HEK293T (cell line): ENCODE results near the gene PITPNM3.
"Not testable (repeated sequence)": the region's sequence is repeated elsewhere in the genome, so short reads cannot be mapped to it uniquely, and the experiment has no call there.

ENCODE experiments used
- CTCF ChIA-PET: fragments of 350-600 bp; formaldehyde crosslinking; extraction: SDS; loops from one replicate; lab custom pipeline; 2021; ENCODE audit warnings: antibody characterized with exemption, inconsistent platforms; lab: Yijun Ruan, JAX
- POLR2A ChIA-PET: fragments of 350-600 bp; formaldehyde crosslinking; extraction: SDS; loops from one replicate; lab custom pipeline; 2020; ENCODE audit warnings: antibody characterized with exemption, inconsistent platforms; lab: Yijun Ruan, JAX
- DNase-seq: peaks from one replicate; pipeline ENCODE4 v3.0.0; 2012; ENCODE audit warnings: mixed read lengths; ENCODE audit errors: extremely low spot score
- ARNT ChIP-seq: fragments of 450-650 bp; IDR thresholded peaks from 2 replicates; pipeline ENCODE4 v1.6.1; 2017; ENCODE audit warnings: mild to moderate bottlenecking
- BHLHE40 ChIP-seq: fragments of 450-650 bp; IDR thresholded peaks from 2 replicates; pipeline ENCODE4 v1.6.1; 2016; ENCODE audit warnings: mild to moderate bottlenecking, moderate library complexity, borderline replicate concordance
- CTBP1 ChIP-seq: fragments of 450-650 bp; IDR thresholded peaks from 2 replicates; pipeline ENCODE4 v1.6.1; 2016; ENCODE audit warnings: borderline replicate concordance
- ELF4 ChIP-seq: fragments of 450-650 bp; IDR thresholded peaks from 2 replicates; pipeline ENCODE4 v1.6.1; 2017; ENCODE audit warnings: antibody characterized with exemption
- FOXA1 ChIP-seq: fragments of 450-650 bp; IDR thresholded peaks from 2 replicates; pipeline ENCODE4 v1.6.1; 2016; ENCODE audit warnings: mild to moderate bottlenecking
- FOXK2 ChIP-seq: fragments of 450-650 bp; IDR thresholded peaks from 2 replicates; pipeline ENCODE4 v1.6.1; 2016; ENCODE audit warnings: mild to moderate bottlenecking
- FOXM1 ChIP-seq: fragments of 450-650 bp; IDR thresholded peaks from 2 replicates; pipeline ENCODE4 v1.6.1; 2017; ENCODE audit warnings: mild to moderate bottlenecking, borderline replicate concordance
- HDGF ChIP-seq: fragments of 450-650 bp; IDR thresholded peaks from 2 replicates; pipeline ENCODE4 v1.6.1; 2017; ENCODE audit warnings: antibody characterized with exemption, borderline replicate concordance
- L3MBTL2 ChIP-seq: fragments of 450-650 bp; conservative IDR thresholded peaks from 2 replicates; pipeline ENCODE4 v1.6.1; 2016; ENCODE audit warnings: mild to moderate bottlenecking
- LEF1 ChIP-seq: fragments of 450-650 bp; IDR thresholded peaks from 2 replicates; pipeline ENCODE4 v1.6.1; 2017; ENCODE audit warnings: mild to moderate bottlenecking, borderline replicate concordance
- NFRKB ChIP-seq: fragments of 450-650 bp; IDR thresholded peaks from 2 replicates; pipeline ENCODE4 v1.6.1; 2016; ENCODE audit warnings: mild to moderate bottlenecking, moderate library complexity
- SP1 ChIP-seq: fragments of 450-650 bp; IDR thresholded peaks from 2 replicates; pipeline ENCODE4 v1.6.1; 2017
- SUZ12 ChIP-seq: fragments of 450-650 bp; IDR thresholded peaks from 2 replicates; pipeline ENCODE4 v1.6.1; 2016; ENCODE audit warnings: mild to moderate bottlenecking
- TARDBP ChIP-seq: fragments of 450-650 bp; IDR thresholded peaks from 2 replicates; pipeline ENCODE4 v1.6.1; 2016
- ZNF384 ChIP-seq: fragments of 450-650 bp; IDR thresholded peaks from 2 replicates; pipeline ENCODE4 v1.6.1; 2016
- TF ChIP-seq, protein P1 (sequence below): fragments of 450-650 bp; IDR thresholded peaks from 2 replicates; pipeline ENCODE4 v1.6.1; 2016

The PITPNM3 gene

GRCh38 chr17:6577686-6578263 is 21.4 kb upstream of the PITPNM3 start:
- no peak for DNase-seq
- ChIA-PET POLR2A (no interaction called here), CTCF (no interaction called here)
- TF ChIP-seq ZNF384 (no peak), ARNT (no peak), ELF4 (no peak), L3MBTL2 (no peak), LEF1 (no peak), SUZ12 (no peak), TARDBP (no peak), CTBP1 (no peak), HDGF (no peak), NFRKB (no peak), BHLHE40 (no peak), SP1 (no peak), FOXA1 (no peak), FOXM1 (no peak), FOXK2 (no peak)
- TF ChIP-seq, protein P1, sequence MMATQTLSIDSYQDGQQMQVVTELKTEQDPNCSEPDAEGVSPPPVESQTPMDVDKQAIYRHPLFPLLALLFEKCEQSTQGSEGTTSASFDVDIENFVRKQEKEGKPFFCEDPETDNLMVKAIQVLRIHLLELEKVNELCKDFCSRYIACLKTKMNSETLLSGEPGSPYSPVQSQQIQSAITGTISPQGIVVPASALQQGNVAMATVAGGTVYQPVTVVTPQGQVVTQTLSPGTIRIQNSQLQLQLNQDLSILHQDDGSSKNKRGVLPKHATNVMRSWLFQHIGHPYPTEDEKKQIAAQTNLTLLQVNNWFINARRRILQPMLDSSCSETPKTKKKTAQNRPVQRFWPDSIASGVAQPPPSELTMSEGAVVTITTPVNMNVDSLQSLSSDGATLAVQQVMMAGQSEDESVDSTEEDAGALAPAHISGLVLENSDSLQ: no peak

GRCh38 chr17:6576038-6576785 is 19.9 kb upstream of the PITPNM3 start:
- ChIA-PET POLR2A (no interaction called here), CTCF (no interaction called here)
- DNase-seq: no peak
- TF ChIP-seq BHLHE40 (no peak), FOXM1 (no peak)

DNA sequence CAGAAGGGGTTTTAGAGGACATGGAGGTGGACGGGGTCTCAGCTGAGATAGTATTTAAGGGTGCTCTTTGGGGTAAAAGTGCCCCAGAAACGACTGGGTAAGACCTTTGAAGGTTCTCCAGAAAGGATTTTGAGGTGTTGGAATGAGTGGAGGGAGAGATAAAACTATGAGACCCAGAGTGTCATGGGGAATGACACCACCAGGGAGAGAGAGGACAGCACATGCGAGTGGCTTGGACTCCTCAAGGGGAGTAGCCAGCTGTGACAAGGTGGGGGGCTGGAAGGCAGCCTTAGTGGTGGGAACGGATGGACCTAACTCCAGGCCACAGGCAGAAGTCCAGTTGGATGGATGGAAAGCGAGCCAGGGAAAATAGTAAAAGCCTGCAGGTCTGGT is 19.2 kb upstream of the PITPNM3 start:
- TF ChIP-seq FOXA1 (no peak), SP1 (no peak), TARDBP (no peak), HDGF (no peak), ZNF384 (no peak), CTBP1 (no peak), ARNT (no peak), L3MBTL2 (no peak), FOXK2 (no peak), NFRKB (no peak), ELF4 (no peak), LEF1 (no peak), FOXM1 (no peak), SUZ12 (no peak), BHLHE40 (no peak)
- TF ChIP-seq, protein P1: no peak
- no peak for DNase-seq
- CTCF ChIA-PET: no interaction called here
- POLR2A ChIA-PET: no interaction called here

DNA sequence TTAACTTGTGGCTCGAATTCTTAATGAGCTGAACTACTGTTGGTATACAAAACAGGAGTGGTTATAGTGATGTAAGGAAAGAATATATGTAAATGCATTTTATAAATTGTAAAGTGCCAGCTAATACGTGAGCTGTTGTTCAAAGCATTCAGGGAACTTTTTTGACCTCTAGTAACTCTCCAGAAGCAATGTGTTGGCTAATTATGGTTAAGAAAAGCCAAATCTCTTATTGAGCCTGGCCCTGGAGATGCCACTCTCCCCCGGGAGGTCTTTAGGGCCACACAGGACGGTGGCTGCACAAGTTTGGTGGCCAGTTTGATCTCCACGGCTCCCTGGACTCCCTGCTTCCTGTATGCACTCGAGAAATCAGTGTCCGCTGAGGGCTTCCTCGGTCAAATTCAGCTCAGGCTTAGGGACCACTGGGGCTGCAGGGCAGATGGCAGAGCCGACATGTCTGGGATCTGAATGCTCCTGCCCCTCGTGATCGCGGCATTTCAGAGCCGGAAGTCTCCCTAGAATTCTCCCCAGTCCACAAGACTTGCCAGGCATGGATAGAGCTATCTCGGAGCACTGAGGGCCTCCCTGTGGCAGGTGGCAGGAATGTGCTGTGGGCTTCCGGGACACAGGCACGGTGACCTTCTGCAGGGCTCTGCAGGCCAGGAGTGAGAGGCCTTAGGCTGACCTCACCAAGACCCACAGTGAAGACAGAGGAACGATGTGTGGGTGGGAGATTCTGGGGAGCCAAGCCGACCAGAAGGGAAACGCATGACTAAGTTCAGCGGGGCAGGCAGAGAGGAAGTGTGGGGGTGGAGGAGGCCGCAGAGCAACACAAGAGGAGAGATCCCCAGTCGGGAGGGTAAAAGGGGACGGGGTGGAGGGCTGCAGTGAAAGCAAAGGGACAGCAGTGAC is 18.6 kb upstream of the PITPNM3 start:
- no peak for DNase-seq
- ChIA-PET CTCF (no interaction called here), POLR2A (no interaction called here)
- TF ChIP-seq FOXK2 (no peak), TARDBP (no peak)
- TF ChIP-seq, protein P1: no peak

DNA sequence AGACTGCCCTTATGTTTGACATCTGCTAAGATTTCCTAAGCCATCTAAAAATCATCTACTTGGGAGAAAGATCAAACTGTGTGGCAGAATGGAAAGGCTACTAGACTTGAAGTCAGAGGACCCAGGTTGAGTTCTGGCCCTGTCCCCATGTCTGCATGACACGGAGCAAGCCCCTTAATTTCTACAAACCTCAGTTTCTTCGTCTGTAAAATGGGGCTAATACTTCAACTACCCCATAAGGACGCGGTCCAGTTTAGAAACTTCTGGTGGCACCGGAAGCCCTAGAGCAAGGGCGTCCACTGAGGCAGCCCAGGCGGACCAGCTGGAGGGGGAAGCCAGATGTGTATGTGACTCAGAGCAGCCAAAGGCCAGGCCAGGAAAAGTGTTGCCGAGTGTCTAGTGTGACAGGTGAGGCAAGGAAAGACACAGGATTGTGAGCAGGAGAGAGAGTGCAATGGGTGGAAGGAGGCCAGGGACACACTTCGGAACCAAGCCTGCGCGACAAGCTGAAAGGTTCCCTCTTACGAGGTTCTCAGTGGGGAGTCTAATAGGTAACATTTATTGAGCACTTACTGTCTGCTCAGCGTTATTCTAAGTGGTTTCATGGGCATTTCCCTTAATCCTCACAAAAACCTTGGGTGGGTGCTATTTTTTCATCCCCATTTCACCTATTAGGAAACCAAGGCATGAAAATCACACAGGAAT is 17.8 kb upstream of the PITPNM3 start:
- DNase-seq: no peak
- CTCF ChIA-PET: no interaction called here
- POLR2A ChIA-PET: no interaction called here

GRCh38 chr17:6573495-6573894 is 17.1 kb upstream of the PITPNM3 start:
- DNase-seq, POLR2A ChIA-PET, CTCF ChIA-PET: not testable (repeated sequence)

More for the DNA sequence above, 17.8 kb upstream of the PITPNM3 start:
- TF ChIP-seq BHLHE40 (no peak), ELF4 (no peak), FOXA1 (no peak), L3MBTL2 (no peak)
